SHP77 treated with DMSO at 0.1 percent for 48 hours (cell line): ENCODE measurements around the gene ERBB4.
"Not testable (repeated sequence)": the region's sequence is repeated elsewhere in the genome, so short reads cannot be mapped to it uniquely, and the experiment has no call there.

Experiments
- DNase-seq: peaks from one replicate; lab custom pipeline; 2025; lab: John Stamatoyannopoulos, UW

Gene ERBB4

DNA sequence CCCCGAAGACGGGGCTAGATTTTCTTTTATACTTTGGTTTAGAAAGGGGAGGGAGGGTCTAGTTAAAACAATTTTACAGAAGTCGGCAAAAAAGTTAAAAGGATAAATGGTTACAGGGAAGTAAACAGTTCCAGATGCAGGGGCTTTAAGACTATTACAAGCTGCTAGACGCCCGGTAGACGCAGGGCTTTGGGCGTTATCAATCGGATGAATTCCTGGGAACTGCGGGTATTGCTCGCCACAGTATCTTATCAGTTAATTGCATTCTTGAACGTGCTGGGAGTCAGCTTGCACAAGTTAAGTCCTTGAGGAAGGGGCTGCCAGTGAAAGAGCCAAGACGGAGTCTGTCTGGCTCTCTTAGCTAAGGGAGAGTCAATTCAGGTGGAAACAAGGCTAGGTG lies 946.6 kb downstream of the ERBB4 start:
- DNase-seq = not testable (repeated sequence)

DNA sequence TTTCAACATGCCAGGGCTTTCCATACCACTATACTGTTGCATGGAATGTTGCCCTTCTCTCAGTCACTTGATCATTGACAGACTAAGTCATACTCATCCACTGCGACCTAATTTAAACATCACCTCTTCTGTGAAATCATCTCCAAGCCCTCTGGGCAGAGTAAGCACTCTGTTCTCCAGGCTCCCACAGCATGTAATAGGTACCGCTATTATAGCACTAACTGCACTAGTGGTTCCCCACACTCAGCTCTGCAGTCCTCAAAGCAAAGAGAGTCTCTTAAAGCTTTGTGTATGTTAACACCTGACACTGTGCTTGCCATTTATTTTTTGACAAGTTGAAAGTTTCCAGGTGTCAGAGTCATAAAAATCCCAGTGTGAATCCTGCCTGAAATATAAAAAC lies 947.2 kb downstream of the ERBB4 start:
- no peak for DNase-seq

DNA sequence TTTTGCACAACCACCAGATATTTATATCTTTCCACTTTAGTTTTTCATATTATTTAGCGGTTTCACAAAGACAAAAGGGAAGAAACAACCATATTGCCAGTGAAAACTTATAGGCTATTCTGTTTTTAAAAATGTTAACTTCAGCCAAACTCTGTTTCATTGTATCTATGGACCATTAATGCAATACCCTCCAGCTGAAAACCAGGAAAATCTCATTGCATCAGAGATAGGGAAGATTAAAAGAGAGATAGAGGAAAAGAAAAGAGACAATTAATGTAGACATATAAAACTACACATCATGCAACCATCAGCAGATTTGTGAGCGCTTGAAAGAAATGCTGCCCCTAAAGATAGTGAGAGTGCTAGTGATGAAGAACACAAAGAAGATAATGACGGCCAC lies 970.2 kb downstream of the ERBB4 start:
- no peak for DNase-seq

DNA sequence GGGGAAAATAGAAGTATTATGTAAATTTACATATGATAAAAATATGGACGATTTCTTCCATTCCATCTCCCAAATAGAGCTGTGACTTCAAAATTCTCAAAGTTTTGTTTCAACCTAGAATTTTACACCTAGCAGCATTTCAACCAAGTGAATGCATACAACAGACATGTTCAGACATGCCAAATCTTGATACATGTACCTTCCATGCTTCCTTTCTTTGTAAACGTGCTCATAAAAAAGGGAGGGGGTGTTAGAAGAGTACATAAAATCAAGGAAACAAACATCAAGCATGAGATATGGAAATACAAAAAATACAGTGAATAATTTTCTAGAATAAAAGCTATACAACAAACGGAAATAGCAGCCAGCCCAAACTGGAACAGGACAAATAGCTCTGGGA lies 974.2 kb downstream of the ERBB4 start:
- DNase-seq = no peak

DNA sequence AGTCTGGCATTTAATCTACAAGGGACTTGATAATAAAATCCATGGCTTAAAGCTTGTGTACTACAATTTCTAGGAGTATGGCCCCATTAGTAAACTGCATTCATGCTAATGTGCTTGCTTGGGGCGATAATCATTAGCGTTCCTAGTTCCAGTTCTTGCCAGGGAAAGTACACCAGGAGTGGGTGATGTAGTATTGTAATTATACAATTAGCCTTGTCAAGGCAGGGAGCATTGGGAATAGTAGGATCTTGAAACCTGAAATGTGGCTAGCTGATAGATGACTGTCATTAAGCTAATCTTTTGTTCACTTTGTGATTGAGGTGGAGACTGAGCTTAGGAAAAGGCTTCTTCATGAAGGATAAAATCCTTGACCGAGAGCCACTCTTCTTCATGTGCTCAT lies 993.0 kb downstream of the ERBB4 start:
- DNase-seq = no peak

DNA sequence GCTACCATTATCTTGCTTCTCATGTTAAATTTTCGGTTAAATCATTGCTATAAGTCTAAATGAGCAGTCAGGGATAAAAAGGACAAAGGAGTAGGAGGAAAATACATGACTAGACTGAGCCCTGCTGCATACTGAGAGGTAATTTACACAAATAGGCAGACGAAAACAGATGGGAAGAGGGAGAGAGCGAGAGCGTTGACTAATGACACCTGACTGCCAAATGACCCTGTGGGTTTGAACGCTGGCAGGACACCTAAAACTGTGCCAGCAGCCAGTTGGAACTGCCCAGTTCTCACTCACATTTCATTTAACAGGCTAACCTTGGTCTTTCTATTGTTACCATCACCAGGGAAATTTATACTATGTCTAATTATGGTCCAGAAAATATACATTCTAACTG lies 1004.0 kb downstream of the ERBB4 start:
- no peak for DNase-seq

DNA sequence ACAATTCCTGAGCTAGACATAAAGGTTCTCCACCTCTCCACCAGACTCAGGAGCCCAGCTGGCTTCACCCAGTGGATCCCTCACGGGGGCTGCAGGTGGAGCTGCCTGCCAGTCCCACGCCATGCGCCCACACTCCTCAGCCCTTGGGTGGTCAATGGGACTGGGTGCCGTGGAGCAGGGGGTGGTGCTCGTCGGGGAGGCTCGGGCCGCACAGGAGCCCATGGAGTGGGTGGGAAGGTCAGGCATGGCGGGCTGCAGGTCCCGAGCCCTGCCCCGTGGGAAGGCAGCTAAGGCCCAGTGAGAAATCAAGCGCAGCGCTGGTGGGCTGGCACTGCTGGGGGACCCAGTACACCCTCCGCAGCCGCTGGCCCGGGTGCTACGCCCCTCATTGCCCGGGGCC lies 1014.4 kb downstream of the ERBB4 start:
- not testable (repeated sequence) for DNase-seq

DNA sequence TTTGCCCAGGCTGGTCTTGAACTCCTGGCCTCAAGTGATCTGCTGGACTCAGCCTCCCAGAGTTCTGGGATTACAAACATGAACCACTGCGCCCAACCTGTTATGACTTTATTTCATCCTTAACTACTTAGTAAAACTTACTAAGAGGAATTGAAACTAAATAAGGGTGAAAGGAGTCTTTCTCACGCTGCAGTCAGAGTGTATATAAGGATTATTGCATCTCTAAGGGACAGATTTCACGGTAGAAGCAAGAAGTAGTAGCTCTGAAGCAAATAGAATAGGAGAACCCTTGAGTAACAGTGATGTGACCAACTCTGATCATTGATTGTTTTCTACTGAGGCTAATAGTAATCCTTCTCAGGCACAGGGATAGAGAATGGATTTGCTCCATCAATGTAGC lies 1022.1 kb downstream of the ERBB4 start:
- DNase-seq = no peak

DNA sequence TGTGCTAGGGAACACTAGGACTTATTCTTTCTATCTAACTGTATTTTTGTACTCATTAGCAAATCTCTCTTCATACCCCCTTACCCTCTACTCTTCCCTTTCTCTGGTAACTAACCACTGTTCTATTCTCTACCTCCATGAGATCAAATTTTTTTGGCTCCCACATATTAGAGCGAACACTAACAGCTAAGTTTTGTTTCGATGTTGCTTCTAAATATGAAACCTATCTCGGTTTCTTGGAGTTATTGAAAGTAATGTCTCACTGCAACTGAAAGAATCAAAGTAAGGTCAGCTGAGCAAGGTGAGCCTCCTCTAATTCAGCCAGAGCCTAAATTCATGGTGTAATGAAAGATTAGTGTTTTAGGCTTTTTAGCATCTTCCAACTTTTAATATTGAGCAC lies 1024.6 kb downstream of the ERBB4 start:
- DNase-seq = no peak

DNA sequence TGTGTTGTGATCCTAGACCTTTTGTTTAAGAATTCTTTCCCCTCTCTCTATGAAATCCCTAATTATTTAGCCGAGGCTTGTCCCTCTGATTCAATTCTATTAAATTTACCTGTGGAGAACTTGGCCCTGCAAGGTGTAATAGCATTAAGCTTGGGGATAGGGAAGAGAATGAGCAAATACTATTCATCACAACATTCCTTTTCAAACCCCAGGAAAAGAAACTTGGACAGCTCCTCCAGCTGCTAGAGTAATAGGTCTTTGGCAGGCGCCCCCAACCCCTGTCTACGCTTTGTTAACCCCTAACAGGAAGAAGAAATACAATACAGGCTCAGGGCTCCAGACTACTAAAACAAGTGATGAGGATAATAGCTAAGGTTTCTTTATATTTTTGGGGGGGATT lies 1025.2 kb downstream of the ERBB4 start:
- DNase-seq = no peak

DNA sequence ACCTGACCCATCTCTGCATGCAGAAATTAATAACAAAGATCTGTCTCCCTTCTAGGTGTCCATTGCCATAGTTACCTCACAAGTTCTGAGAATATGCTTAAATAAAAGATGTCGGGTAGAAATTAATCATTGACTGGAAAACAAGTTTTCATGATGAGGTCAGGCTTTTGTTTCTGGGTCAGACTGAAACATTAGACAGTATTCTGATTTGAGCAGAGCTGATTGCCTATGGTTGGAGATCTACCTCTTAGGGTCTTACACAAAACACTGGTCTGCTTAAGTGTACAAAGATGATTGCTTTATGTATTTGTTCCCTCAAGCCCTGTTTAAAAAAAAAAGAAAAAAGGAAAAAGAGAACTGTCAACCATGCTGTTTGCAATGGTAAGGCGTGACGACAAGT lies 1025.8 kb downstream of the ERBB4 start:
- no peak for DNase-seq

DNA sequence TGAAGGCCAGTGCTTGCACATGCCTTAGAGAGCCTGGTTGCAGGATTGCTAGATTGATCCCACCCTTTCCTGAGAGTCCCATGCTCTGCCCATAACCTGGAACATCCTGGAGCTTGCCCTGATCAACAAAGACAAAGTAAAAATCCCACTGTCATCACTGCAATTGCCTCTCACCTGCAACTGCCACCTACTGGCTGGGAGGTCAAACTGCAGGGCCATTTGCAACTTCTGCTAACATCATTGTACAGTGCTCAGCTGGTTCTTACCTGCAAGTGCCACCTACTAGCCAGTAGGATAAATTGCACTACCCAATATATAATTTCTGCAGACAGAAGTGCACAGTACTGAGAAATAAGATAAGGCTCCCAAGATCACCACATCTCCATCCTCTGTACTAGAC lies 1034.7 kb downstream of the ERBB4 start:
- no peak for DNase-seq

DNA sequence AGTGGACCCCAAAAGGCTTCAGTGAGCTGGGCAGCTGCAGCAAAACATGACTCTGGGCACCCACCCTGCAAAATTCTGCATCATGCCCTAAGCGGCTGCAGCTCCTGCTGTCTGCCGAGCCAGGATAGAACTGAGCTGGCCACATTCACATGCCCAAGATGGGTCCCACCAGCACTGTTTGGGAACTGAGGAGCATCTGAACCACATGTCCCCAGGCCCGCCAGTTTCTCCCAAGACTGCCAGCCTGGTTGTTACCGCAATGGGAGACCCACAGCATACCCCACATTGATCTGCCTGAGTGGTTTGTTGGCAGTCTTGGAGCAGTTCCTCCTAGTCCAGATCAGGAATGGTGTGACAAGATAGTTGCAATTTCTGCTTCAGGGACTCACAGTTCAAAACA lies 1035.4 kb downstream of the ERBB4 start:
- DNase-seq = no peak

DNA sequence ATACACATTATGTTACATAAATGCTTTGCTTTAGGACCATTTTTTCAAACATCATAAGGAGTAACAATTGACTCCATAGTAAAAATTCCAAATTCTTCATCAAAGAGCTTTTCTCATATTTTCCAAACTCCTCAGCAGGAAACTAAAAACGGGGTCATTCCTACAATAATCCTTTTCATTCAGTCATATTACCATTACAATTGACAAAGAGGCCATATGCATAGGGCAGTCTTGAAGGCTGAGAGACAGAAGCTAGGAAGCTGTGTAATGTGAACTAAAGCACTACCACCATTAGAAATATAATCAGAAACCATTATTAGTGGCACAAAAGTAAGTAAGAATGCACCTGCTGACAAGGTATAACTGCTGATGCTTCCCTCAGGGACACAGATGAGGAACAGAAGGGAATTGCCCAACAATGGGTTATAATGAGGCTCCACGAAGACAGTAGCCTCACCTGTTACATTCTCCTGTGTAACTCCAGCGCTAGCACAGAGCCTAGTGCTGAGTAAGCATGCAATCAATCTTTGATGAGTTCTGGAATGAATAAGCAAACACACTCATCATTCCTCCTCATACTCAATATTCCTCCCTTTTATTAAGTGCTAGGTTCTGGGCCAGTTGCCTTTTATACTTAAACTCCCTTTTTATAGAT lies 1039.9 kb downstream of the ERBB4 start:
- DNase-seq = no peak

DNA sequence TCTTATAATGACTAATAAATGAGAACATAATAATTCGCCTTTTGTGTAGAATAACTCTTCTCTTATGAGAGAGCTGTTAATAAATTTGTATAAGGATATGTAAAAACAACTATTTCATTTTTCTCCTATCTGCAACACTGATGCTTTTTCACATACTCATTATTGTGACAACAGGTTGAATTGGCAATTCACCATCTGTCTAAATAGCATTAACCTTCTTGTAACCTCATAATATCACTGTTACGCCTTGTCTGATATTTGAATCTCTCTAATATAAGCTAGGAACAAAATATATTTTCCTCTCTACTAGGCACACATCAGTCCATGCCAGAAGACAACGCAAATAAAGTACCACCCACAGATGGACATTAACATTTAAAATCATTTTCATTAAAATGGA lies 1043.3 kb downstream of the ERBB4 start:
- no peak for DNase-seq

DNA sequence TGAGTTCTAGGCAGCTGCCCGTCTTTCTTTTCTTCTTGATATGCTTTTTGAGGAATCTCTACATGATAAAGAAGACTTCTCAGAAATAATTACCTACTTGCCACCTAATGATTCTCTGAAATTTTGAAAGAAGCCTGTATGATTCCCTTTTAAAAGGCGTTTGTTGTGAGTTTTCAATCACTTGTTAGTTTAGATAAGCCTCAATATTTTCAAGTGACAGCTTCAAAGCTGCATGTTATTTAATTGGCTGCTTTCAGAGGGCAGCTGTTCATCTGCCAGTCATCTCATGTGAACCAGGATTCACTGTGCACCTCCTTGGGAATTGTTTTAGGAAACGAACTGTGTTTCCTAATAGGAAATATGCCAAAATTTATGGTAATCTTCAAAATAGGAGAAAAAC lies 1044.1 kb downstream of the ERBB4 start:
- DNase-seq = no peak

DNA sequence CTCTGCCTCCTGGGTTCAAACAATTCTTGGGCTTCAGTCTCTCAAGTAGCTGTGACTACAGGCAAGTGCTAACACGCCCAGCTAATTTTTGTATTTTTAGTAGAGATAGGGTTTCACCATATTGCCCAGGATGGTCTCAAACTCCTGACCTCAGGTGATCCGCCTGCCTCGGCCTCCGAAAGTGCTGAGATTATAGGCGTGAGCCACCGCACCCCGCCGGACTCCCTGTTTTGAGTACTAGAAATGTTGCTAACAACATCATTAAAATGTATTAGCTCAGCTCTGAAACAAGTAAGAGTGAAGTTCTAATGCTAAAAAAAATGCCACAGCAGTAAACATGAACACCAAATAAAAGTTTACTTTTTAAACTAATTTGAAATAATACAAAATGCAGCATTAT lies 1044.5 kb downstream of the ERBB4 start:
- DNase-seq = no peak

DNA sequence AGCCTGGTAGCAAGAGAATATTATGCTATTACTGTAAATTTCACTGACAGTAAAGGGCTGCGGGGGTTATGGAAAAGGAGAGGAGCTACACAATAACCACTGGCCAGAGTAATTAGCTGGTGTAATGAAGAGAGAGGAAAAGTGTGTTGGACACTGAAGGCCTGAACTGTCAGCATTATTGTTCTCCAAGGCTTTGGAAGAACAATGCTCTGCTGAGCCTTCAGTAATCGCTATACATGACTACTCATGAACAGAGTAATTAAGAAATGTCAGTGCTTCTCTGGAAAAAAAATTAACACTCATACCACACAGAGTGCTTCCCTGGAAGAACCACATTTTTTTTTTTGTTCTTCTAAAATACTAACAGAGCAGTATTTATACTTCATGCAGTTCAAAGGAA lies 1050.9 kb downstream of the ERBB4 start:
- DNase-seq = no peak

DNA sequence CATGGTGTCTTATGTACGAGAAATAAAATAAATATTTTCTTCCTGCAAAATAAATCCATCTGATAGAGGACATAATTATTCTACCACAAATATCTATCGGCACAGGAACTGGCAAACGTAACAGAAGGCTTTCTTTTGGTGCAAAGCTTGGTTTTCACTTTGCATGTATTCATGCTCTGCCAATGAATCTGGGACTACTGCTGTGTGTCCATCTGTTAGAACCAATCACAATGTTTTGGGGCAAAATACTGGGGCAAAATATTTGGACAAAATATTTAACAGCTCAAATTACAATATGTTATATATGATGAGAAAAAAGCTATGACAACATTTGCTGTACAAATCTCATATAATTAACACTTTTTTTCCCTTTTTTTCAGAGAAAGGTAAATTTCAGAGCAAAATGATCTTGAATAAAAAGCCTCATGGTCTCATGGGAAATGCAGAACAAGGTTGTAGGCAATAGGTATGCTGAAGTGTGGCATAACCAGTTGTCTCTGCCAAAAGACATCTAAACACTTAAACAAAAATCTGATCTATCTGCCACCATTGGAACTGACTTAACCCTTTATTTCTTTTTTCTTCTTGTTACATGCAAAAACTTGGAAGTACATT lies 1059.0 kb downstream of the ERBB4 start:
- no peak for DNase-seq

DNA sequence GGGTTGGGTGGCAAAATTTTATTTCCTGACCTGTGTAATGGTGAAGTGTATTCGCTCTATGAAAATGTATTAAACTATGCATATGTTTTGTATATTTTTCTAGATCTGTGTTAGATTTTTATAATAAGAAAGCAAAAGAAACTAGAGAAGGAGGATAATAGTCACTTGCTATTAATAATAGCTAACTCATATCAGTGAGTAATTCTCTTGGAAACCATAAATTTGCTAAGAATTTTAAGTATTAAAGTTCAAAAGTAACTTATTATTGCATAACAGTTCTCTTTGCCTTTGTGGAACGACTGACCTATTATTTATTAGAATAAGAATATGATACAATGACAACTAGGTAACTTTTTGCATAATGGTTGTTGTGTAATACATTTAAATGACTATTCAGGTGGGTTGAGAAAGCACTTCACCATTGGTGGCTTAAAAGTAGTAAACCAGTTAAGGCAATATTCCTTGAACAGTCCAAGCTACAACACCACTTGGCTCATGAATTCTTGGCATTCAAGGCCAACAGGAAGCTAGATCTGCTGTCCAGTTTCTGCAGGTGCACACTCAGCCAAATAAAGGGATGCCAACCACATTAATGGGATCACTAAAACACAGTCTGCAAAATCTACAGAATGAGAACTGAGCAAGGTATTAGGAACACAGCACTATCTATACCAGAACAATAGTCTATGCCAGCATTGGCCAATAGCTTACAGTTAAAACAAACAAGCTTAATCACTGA lies 1060.9 kb downstream of the ERBB4 start:
- no peak for DNase-seq

DNA sequence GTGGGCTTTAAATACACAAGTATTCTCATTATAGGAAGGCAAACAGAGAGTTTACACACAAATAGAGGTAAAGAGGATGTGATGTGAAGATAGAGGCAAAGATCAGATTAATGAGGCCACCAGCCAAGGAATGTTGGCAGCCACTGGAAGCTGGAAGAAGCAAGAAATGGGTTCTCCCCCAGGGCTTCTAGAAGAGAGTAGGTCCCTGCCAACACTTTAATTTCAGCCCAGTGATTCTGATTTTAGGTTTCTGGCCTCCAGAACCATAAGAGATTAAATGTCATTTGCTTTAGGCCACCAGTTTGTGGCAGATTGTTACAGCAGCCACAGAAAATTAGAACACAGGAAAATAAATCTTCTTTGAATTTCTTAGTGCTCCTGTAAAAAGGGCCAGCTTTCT lies 1065.5 kb downstream of the ERBB4 start:
- DNase-seq = no peak

DNA sequence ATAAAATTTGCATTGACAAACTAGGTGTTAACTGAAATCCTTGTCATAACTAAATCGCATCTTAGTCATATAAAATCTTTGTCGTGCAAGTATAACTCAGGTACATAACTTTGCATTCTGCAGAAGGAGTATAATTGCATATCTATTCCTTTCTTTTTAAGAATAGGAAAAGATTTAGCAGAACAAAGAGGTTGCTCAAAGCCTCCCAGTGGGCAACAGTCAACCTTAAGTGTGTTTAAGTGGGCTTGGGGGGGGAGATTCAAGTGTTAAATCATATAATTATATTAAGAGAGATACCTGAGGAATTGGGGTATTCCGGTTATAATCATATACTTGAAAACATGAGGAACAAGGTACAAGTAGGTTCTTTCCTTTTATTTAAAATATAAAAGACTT lies 1068.9 kb downstream of the ERBB4 start:
- DNase-seq = no peak

DNA sequence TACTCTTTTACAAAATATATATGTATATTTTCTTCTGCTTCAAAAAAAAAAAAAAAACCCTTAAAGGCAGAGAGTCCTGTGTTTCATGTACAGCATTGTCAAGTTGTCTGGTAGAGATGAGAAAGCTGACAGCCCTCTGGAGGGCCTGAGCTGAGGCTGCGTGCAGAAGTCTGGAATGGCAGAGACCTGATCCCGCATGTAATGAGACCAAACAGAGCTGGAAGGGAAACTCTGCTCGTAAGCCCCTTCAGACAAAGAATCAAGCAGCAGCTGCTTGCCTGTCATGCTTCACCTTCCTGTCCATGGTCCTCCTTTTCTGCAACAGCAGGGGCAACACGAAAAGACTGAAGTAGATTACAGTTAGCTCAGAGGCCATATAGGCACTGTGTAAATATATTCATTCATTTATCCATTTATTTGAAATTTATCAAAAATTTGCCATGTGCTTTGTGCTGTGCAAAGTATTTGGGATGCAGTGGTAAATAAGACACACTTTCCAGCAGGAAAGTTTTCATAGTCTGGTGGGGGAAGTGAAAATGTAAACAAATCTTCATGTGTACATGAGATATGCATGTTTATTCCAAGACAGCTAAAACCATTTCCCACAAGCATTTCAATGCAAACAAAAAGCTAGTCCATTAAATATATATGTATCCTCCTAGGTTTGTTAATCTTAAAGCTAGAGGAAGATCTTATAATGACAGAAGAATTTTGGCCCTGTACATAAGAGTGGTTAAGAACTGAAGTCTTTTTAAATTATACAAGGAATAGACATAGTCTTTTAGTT lies 1069.5 kb downstream of the ERBB4 start:
- peak; percentile 8 for DNase-seq
